Breast epithelium (tissue), 3 donors: ENCODE data around the gene ERCC3.

Experiments
- CTCF ChIP-seq, 3 donors: fragments of 450-650 bp; IDR thresholded peaks; one replicate each; pipeline ENCODE4 v1.5.1; 2016 to 2017; ENCODE audit warnings: antibody characterized with exemption in 3 of 3, mild to moderate bottlenecking in 3 of 3, moderate library complexity in 3 of 3
- POLR2A ChIP-seq: fragments of 450-650 bp; IDR thresholded peaks from one replicate; pipeline ENCODE4 v1.6.1; 2016; ENCODE audit warnings: antibody characterized with exemption, mild to moderate bottlenecking, moderate library complexity
- POLR2AphosphoS5 ChIP-seq, 3 donors: sonication (generic); formaldehyde crosslinking; IDR thresholded peaks; one replicate each; pipeline ENCODE4 v1.6.1; 2017; ENCODE audit warnings: antibody characterized with exemption in 3 of 3

- TF ChIP-seq POLR2AphosphoS5 (IDR thresholded peaks at IDR 0.05): no peak
- no peak for TF ChIP-seq CTCF (IDR thresholded peaks at IDR 0.05)
- TF ChIP-seq POLR2A: no peak
Observed at GRCh38 chr2:127254386-127254981, 39.5 kb downstream of the ERCC3 start.
